Right lung (tissue), 5 donors: ENCODE data around the gene NR2C1. TPM values are rescaled to one million over a fixed set of nuclear protein-coding genes. Genes with fewer than 3 reads are reported as not detected.

Experiments
- DNase-seq, 2 donors: peaks; one replicate each; pipeline ENCODE4 v3.0.0-alpha.2; 2013
- polyA plus RNA-seq, 5 donors: library from polyadenylated mRNA; unstranded; fragments of 120-200 nt; gene quantifications; one replicate each; pipeline versions ENCODE4 v1.2.1 to v1.2.3, GENCODE V29; 2013; ENCODE audit warnings: inconsistent platforms in 1 of 5, low replicate concordance in 1 of 5; ENCODE audit not compliant: insufficient read length in 5 of 5, insufficient read depth in 1 of 5

Gene NR2C1
- polyA plus RNA-seq, 5 donors = 55.2 to 103 (median 86.1) TPM

DNA sequence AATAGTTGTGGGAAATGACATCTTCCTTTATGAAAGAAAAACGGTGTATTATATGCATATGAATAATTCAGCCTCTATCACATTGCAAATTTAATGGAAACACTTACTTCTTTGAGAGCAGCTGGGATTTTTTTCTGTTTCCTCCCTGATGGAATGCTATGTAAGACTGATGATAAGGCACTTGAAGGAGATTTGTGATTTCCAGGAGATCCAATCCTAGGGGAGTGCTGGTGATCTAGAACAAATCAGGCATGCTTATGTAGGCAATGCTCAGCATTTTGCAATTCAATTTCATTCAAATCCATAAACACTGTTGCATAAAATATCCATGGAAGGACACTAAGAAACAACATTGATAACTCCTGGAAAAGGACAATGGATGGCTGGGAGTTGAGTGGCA is 16.0 kb upstream of the NR2C1 start:
- no peak for DNase-seq

DNA sequence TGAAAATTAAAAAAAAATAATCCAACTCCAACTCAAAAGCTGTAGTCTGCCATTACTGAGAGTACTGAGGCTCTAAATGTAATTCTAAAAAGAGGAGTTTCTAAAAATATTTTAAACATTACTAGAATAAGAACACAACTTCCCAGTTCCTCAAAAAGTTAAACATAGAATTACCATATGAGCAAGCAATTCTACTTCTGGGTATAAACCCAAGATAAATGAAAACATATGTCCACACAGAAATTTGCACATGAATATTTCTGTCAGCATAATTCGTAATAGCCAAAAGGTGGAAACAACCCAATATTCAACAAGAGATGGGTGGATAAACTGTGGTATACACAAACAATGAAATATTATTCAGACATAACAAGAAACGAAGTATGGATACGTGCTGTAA is 15.0 kb upstream of the NR2C1 start:
- DNase-seq = no peak

DNA sequence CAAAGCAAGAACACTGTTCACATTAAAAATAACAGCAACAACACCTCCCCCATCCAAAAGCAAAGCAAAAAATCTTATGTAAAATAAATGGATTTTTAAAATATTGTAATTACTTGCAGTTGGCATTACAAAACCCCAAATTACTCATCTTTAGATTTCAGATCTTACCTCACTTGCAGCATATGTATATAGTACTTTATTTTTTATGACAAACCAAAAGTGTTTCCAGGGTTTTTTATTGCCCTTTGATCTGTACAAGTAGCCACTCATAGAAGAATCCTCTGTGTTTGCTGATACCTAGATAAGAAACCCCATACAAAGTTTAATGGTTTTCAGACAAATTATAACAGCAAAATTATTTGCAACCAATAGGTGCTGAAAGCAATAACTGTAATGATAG is 12.2 kb upstream of the NR2C1 start:
- no peak for DNase-seq

DNA sequence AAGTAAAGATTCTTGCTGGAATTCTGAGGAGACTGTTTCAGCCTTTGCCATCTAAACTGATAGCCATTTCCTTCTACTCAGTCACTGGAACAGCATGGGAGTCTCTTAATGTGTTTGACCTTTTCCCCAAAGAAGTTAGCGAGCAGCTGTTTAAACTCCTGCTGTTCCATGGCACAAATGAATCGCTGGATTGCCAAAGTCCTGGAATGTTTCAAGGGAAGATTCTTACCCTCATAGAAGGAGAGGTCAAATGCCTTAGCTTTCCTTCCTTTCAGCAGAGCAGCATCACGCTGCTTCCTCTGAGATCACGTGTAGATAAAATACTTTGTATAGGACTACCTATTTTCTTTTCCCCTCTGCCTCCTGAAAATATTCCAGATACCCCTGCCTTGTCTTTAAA is 10.5 kb upstream of the NR2C1 start:
- no peak for DNase-seq

DNA sequence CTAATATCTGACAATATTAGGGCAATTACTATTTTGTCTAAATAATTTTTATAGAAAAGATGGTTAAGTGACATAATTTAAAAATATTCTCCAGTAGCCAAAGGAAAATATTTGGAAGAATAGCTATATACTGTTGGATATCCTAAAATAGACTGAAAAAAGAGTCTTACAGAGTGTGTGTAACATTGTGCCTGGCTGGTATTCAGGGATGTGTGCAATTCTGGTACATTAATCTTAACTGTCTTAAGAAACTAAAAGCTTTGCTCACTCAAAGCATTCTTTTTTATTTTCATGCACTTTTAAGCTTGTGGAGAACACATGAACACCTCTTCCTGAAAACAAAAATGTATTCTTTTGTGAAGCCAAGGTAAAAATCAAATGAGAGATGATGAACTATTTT is 10.1 kb upstream of the NR2C1 start:
- DNase-seq = no peak

DNA sequence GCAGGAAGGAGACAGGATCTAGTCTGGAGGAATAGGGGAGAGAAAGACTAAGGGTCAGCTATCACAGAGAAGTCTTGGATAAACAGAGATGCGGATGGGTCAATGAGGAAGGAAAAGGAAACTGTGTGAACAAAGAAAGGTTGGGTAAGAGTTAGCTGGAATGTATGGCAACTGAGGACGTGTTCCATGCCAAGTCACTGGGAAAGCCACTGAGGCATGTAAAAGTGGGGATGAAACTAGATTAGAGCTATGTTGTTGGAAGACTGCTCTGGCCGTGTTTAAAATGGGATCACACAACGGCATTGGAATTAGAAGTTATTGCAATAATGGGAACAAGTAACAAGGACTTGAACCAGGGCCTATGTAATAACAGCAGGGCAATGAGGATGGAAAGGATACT is 3.9 kb upstream of the NR2C1 start:
- no peak for DNase-seq

DNA sequence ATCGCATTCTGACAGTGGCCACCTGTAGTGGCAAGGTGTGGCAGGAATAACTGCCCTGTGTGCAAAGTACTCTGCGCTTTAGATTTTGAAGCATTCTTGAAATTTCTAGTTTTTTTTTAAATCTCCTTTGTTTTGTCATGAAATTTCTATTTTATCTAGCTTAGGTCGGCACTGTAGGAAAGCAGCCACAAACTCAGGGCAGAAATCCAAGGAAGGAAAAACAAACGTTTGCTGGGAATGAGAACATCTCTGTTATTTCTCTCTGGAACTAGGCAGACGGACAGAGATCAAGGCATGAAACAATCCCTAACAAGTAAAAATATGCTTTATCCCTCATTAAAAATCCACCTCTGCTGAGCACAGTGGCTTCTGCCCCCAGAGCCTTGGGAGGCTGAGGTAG is 1.3 kb upstream of the NR2C1 start:
- DNase-seq = no peak

DNA sequence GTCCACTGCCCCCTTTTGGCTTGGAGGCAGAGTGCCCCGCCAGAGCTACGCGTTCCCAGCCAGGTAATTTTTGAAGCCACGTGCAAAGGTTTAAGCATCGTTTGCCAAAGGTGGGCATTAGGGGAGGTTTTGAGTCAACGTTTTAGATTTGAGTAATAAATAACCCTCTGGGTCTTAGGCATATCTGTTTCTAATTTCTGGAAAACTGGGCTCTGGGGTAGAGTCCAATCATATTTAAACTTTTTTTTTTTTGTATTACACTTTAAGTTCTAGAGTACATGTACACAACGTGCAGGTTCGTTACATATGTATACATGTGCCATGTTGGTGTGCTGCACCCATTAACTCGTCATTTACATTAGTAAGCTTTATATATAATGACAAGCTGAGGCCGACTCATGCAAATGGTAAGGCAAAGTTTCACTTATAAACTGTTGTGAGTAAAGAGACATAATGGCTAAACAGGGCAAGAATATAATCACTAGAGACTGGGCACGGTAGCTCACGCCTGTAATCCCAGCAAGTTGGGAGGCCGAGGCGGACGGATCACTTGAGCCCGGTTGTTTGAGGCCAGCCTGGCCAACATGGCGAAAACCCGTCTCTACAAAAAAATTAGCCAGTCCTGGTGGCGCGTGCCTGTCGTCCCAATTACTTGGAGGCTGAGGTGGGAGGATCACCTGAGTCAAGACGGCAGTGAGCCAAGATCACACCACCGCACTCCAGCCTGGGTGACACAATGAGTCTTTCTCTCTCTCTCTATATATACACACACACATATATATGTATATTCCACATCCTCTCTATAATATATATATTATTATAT is 491 bp upstream of the NR2C1 start:
- no peak for DNase-seq

DNA sequence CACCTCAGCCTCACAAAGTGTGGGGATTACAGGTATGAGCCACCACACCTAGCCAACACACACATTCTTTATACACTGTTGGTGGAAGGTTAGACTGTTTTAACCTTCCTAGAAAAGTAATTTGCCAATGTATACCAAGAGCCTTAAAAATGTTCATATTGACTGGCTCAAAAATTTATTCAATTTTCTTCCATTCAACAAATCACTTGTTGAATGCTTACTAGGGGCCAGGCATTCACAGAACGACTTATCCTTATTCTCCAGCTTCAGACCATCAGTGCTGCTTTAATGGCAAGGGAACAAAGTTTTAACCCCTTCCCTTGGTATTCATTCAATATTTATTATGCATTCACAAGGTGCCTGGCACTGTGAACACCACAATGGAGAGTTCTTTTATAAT is 3.0 kb downstream of the NR2C1 start:
- no peak for DNase-seq

DNA sequence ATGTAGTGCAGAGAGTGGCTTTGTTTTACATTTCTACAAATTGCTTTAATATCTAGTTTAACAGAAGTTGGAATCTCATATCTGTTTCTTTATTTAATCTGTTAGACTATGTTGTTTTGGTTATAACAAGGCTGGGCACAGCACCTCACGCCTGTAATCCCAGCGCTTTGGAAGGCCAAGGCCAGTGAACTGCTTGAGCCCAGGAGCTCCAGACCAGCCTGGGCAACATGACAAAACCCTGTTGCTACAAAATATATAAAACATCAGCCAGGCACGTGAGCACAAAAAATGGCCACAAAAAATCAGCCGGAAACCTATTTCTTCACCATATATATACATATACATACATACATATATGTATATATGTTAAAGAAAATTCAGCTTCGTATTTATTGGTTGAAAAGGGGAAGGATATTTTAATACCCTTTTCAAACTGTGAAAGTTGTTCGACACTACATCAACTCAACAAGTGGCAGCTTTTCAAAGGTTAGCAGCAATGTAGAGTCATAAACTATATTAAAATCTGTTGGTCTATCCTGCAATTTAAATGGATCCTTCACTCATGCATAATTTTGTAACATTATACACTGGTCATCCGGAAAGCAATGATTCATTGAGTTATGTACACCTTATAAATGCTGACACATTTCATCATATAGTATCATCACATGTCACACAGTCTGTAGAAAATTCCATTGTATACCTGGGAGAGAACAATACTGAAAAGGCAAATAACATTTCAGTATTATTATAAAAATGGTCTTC is 7.1 kb downstream of the NR2C1 start:
- no peak for DNase-seq

DNA sequence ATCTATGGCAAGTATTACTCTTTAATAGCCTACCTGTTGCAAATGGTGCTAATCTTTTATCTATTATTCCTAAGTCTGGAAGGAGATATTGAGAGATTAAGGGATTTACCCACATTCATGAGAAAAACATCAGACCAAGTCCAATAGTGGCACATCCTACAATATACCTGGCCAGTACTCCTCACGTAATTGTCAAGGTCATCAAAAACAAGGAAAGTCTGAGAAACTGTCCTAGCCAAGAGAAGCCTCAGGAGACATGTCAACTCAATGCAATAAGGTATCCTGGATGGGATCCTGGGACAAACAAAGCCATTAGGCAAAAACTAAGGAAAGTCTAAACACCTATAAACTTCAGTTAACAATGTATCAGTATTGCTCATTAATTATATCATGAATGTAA is 12.5 kb downstream of the NR2C1 start:
- no peak for DNase-seq

DNA sequence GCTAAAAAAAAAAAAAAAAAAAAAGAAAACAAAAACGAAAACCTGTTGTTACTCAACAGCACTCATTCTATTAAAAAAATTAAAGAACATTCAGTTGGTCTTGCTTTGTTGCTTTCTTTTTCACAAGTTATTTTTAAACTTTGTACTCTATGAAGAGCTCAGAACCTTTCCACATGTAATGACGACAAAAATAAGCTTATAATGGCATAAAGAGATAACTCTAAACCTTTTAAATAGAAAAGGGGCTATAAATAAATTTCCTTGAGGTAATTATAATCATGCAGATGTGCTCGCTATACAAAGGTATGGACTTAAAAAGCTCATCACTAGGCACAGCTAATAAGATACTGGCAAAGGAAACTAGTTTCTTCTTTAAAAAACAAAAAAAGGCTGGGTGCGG is 13.4 kb downstream of the NR2C1 start:
- DNase-seq = no peak

DNA sequence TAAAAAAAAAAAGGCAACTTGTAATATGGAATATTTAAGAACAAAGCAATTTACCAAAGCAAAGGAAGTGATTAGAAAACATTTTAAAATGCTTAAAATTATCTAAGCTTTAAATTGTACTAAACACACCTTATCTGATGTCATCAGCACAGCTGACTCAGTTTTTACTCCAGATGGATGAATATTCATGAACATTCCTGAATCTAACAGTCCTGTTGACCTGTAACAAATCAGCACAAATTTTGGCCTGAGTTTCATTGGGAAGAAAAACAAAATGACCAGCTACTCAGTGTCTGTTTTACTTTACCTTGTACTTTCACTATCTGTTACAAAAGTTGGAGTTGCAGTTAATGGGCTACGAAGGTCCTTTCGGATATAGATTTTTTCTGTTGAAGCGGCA is 16.0 kb downstream of the NR2C1 start:
- DNase-seq = no peak

DNA sequence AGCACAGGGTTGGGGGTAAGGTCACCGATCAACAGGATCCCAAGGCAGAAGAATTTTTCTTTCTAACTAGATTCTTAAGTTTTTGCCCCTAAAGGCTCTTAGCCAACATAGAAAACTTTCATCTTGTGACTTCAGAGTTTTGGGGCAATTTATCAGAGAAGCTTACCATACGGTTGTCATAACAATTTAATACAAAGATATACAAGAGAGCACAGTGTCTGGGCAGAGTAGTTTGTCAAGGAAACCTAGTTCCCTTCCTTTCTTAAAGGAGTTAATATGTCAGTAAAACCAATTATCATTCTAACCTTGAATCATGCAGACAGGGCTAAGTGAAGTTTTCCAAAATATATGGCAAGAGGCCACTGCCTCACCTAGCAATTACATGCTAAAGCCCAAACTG is 18.4 kb downstream of the NR2C1 start:
- DNase-seq = no peak

DNA sequence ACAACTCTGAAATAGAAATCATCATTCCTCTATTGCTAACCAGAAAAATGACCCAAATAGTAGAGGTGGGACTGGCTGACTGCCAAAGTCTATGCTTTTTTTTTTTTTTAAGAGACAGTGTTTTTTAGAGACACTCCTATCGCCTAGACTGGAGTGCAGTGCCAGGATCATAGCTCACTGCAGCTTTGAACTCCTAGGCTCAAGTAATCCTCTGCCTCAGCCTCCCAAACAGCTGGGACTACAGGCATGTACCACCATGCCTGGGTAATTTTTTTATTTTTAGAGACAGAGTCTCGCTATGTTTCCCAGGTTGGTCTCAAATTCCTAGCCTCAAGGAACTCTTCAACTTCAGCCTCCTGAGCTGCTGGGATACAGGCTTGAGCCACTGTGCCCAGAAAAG is 19.2 kb downstream of the NR2C1 start:
- no peak for DNase-seq

DNA sequence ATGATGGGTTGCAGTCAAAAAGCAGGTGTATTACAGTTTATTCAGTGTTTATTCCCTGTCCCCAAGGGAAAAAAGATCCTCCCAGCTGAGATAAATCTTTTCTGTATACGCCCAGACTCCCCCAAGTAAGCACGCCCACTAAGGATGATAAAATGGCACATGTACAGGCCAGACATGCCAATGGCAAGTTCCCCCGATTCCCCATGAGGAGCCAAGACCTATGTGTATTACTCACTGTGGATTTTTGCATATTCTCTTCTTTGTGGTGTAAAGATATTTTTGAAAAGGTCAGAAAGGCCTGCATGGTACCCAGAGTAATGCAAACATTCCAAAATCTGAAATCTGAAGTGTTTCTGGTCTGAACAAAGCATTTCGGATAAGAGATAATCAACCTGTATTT is 22.2 kb downstream of the NR2C1 start:
- DNase-seq = no peak

DNA sequence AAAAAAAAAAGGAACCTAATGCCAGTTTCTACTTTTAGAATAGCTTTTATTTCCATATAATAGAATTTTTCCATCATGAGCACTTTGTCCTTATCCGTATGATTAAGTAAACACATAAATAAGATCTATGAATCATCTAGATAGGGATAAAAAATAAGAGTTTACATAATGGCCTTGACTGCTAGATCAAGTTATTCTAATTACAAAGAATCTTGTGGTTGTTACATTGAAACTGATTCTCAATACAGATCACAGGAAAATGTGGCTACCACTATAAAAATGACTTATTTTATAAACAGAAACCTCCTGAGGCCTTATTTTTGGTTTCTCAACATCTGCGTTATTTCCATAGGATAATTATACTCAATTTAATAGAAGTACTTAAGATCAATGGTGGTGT is 35.5 kb downstream of the NR2C1 start:
- no peak for DNase-seq

DNA sequence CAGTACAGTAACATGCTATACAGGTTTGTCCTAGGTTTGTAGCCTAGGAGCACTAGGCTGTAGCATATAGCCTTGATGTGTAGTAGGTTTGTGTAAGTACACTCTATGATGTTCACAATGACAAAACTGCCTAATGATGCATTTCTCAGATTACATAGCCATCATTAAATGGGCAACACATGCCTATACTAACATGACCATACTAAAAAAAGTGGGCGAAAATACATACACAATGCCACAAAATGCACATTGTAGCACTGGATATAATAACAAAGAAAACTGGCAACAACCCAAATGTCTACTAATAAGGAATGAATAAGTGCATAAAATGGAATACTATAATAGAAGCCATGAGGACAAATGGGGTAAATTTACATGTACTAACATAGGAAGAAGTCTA is 38.7 kb downstream of the NR2C1 start:
- no peak for DNase-seq

DNA sequence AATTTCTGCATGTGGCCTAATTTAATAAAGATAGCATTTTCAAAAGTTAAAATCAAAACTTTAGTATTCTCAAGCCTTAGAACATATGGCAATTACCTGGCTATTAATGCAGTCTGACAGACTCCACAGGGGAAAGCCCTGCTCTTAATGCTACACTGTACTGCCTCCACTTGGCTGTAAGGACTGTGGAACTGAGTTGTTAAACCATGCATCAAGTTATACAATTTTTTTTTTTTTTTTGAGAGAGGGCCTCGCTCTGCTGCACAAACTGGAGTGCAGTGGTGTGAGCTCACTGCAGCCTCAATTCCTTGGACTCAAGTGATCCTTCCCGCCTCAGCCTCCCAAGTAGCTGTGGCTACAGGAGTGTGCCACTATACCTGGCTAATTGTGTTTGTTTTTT is 50.9 kb downstream of the NR2C1 start:
- no peak for DNase-seq

DNA sequence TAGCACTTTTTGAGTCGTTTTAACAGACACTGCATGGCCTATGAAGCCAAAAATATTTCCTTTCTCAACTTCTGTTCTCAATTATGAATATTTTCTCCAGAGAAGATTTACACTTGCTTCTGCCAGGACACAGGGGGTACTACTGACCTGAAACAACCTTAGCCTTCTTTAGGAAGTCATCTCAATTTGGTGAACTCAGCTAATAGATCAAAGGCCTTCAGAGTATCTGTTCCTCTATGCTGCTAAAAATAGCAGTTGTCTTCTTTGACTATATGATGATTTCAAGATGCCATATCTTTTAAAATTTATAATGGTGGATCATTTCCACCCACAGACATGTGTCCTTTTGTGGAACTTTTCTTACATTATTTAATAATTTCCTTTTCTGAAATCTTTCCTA is 55.9 kb downstream of the NR2C1 start:
- DNase-seq = no peak

DNA sequence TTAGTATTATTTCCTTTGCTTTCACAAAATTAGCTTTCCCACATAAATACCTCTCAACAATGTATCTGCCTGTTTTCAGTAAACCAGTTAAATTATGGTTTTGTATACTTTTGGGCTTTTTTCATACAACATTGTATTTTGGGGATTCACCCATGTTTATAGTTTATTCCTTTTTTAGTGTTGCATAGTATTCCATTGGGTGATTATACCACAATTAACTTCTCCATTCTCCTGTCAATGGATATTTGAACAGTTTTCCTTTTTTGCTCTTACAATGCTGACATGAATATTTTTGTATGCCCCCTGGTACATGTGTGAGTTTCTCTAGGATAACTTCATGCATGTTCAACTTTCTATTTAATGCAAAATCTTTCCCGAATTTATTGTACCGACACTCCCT is 57.3 kb downstream of the NR2C1 start:
- DNase-seq = no peak

DNA sequence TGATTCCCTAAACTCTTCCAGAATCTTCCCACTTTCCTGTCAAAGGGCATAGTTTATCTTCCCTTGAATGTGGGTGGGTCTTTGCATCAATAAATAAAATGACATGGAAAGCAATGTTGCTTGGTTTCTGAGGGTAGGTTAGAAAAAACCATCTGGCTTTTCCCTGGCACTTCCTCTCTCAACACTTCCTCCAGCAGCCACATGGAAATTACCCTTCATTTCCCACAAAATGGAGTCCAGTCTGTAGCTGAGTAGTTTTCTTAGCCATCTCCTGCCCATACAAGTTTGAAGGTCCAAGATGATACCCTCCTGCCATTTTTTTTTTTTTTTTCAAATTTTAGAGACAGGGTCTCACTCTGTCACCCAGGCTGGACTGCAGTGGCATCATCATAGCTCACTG is 58.9 kb downstream of the NR2C1 start:
- DNase-seq = no peak

DNA sequence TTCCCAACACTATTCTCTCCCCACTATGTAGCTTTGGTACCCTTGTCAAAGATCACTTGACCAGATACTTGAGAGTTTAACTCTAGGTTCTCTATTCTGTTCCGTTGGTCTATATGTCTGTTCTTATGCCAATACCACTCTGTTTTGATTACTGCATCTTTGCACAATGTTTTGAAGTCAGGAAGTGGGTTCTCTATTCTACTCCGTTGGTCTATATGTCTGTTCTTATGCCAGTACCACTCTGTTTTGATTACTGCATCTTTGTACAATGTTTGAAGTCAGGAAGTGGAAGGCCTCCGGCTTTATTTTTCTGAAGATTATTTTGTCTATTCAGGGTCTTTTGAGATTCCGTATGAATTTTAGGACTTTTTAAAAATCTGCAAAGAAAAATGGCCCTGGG is 67.2 kb downstream of the NR2C1 start:
- DNase-seq = no peak

DNA sequence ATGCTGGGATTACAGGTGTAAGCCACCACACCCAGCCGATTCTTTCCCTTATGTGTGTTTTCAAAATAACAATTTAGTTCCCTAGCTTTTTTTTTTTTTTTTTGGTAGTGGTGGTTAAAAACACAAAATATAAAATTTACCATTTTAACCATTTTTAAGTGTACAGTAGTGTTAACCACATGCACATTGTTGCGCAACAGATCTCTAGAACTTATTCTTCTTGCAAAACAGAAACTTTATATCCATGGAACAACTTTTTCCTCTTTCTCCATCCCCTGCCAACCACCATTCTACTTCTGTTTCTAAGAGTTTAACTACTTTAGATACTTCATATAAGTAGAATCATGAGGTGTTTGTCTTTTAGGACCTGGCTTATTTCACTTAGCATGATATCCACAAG is 68.8 kb downstream of the NR2C1 start:
- DNase-seq = no peak
